ENCODE data around the gene IMP3. TPM values are rescaled to one million over a fixed set of nuclear protein-coding genes. Genes with fewer than 3 reads are reported as not detected.

The IMP3 gene
- polyA plus RNA-seq, 1 donor (not counting 4 experiments of a cell fraction or from before 2014, with no cell fraction given) = 70.4 TPM

DNA sequence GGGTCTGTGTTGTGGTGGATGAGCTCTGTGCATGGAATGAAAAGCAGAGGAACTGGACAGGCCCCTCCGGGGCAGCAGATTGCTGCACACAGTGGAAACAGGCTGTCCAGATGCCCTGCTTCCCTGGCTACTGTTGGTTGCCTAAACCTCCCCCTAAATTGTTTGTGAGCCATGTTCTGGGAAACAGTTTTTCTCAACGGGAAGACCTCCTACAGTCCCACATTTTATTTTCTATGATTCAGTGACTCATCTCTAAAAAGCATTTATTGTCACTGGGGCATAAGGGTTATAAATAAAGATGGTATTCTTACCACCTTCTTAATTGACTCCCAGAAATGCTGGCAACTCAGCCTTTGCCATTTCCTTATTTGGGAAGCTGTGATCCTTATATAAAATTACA lies 40.6 kb downstream of the IMP3 start:
- Histone ChIP-seq H2AFZ (ENCODE audit: control insufficient read depth, low read length) (no peak overlapping the region), H3K4me2 (ENCODE audit: control insufficient read depth, extremely low read depth, insufficient read depth, low read depth, low read length) (no peak overlapping the region), H3K36me3 (ENCODE audit: control insufficient read depth in 2 of 2, extremely low read depth in 1 of 2, insufficient read depth in 2 of 2, low read length in 2 of 2) (peaks cover 14 to 27% of the 10 kb centered on the region in 2 experiments), H3K9ac (ENCODE audit: control insufficient read depth, extremely low read depth, insufficient read depth, low read length) (no peak overlapping the region), H3K79me2 (ENCODE audit: control insufficient read depth, insufficient read depth, low read length) (no peaks in the 10 kb centered on the region), H4K20me1 (ENCODE audit: control insufficient read depth, extremely low read depth, insufficient read depth, low read length) (no peaks in the 10 kb centered on the region), H3K4me1 (ENCODE audit: control insufficient read depth, extremely low read depth, insufficient read depth, low read length) (no peaks in the 10 kb centered on the region), H3K4me3 (ENCODE audit: control insufficient read depth in 2 of 3, extremely low read depth in 1 of 3, insufficient read depth in 2 of 3, low read depth in 1 of 3, low read length in 3 of 3) (no peak overlapping the region), H3K9me1 (ENCODE audit: control insufficient read depth, extremely low read depth, insufficient read depth, low read length) (no peaks in the 10 kb centered on the region), H3K27ac (ENCODE audit: control insufficient read depth, insufficient read depth, low read length) (no peak overlapping the region), H3K9me3 (ENCODE audit: control insufficient read depth, low read depth, low read length) (no peaks in the 10 kb centered on the region), H3K27me3 (ENCODE audit: control insufficient read depth, extremely low read depth, insufficient read depth, low read length) (no peaks in the 10 kb centered on the region)
- DNase-seq (ENCODE audit: low read depth, low spot score) = no peak
- no peak for FAIRE-seq
- dilution Hi-C loops (cut with MboI; ENCODE audit: extremely low pct_ligation_motif_present, low sequenced_read_pairs) = no loop called here
- TF ChIP-seq EZH2 (IDR thresholded peaks at IDR 0.05; ENCODE audit: low read length) = no peak

DNA sequence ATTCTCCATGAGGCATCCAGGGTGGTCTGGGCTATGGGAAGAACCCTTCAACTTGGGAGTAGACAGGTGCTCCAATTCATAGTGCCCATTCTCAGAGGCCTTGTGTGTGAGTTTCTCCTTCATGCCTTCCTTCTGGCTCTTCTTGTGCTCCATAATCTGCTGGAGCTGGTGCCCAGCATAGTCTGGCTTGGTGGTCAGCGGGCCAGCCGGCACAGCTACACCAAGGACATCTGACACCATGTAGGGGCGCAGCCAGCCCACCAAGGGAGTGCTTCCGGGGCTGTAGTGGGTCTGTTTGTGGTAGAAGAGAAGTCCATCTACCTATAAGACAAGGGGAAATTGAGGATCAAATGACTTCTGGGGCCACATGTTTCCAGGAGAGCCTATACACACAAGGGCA lies 41.7 kb downstream of the IMP3 start:
- no peak overlapping the region for H3K27ac ChIP-seq (ENCODE audit: control insufficient read depth, insufficient read depth, low read length)
- dilution Hi-C loops (cut with MboI; ENCODE audit: extremely low pct_ligation_motif_present, low sequenced_read_pairs) = no loop called here
- no peak overlapping the region for H3K4me2 ChIP-seq (ENCODE audit: control insufficient read depth, extremely low read depth, insufficient read depth, low read depth, low read length)
- H3K79me2 ChIP-seq (ENCODE audit: control insufficient read depth, insufficient read depth, low read length) = no peaks in the 10 kb centered on the region
- no peaks in the 10 kb centered on the region for H4K20me1 ChIP-seq (ENCODE audit: control insufficient read depth, extremely low read depth, insufficient read depth, low read length)
- TF ChIP-seq, protein P1, sequence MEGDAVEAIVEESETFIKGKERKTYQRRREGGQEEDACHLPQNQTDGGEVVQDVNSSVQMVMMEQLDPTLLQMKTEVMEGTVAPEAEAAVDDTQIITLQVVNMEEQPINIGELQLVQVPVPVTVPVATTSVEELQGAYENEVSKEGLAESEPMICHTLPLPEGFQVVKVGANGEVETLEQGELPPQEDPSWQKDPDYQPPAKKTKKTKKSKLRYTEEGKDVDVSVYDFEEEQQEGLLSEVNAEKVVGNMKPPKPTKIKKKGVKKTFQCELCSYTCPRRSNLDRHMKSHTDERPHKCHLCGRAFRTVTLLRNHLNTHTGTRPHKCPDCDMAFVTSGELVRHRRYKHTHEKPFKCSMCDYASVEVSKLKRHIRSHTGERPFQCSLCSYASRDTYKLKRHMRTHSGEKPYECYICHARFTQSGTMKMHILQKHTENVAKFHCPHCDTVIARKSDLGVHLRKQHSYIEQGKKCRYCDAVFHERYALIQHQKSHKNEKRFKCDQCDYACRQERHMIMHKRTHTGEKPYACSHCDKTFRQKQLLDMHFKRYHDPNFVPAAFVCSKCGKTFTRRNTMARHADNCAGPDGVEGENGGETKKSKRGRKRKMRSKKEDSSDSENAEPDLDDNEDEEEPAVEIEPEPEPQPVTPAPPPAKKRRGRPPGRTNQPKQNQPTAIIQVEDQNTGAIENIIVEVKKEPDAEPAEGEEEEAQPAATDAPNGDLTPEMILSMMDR (optimal IDR thresholded peaks at IDR 0.05 in 1 of 3, IDR thresholded peaks at IDR 0.05 in 1 of 3, conservative IDR thresholded peaks at IDR 0.05 in 1 of 3; ENCODE audit: extremely low read depth in 1 of 3, insufficient read depth in 2 of 3, low read length in 3 of 3) = no peak
- no peak for TF ChIP-seq EZH2 (IDR thresholded peaks at IDR 0.05; ENCODE audit: low read length)
- H3K9me1 ChIP-seq (ENCODE audit: control insufficient read depth, extremely low read depth, insufficient read depth, low read length) = no peaks in the 10 kb centered on the region
- H3K9ac ChIP-seq (ENCODE audit: control insufficient read depth, extremely low read depth, insufficient read depth, low read length) = no peak overlapping the region
- H3K9me3 ChIP-seq (ENCODE audit: control insufficient read depth, low read depth, low read length) = no peaks in the 10 kb centered on the region
- H3K4me1 ChIP-seq (ENCODE audit: control insufficient read depth, extremely low read depth, insufficient read depth, low read length) = no peaks in the 10 kb centered on the region
- DNase-seq (ENCODE audit: low read depth, low spot score) (no peak), FAIRE-seq (no peak)
- H2AFZ ChIP-seq (ENCODE audit: control insufficient read depth, low read length) = no peak overlapping the region
- H3K27me3 ChIP-seq (ENCODE audit: control insufficient read depth, extremely low read depth, insufficient read depth, low read length) = no peaks in the 10 kb centered on the region
- H3K36me3 ChIP-seq (ENCODE audit: control insufficient read depth in 2 of 2, extremely low read depth in 1 of 2, insufficient read depth in 2 of 2, low read length in 2 of 2) = peaks cover 15 to 27% of the 10 kb centered on the region in 2 experiments
- H3K4me3 ChIP-seq (ENCODE audit: control insufficient read depth in 2 of 3, extremely low read depth in 1 of 3, insufficient read depth in 2 of 3, low read depth in 1 of 3, low read length in 3 of 3) = no peak overlapping the region

DNA sequence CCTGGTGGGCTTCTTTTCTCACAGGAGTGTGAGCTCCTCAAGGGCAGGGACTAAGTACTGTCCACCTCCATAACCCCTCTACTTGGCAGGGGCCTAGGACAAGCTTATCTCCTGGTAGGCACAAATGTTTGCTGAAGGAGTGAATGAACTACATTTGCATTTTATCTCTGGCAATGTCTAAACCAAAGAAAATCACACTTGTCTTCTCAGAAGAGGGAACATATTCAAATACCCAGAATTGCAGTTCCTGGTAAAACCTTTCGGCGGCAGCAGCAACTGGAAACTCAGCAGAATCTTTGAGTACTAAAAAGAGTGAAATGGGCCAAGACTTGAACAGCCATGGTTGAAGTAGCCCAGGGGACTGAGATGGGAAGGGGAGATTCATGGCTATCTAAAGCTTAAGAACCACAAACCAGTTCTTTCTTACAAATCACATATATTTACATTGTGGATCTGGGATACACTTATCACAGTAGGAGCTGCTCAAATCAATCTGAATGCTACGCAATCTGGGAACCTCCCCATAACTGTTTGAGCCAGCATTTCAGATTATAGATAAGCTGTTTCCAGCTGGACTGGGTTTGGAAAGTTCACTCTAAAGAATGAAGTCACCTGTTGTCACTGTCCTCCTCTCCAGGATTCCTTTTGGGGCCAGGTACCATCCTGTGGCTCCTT lies 42.2 kb downstream of the IMP3 start:
- no peaks in the 10 kb centered on the region for H3K9me3 ChIP-seq (ENCODE audit: control insufficient read depth, low read depth, low read length)
- peaks cover 15 to 27% of the 10 kb centered on the region in 2 experiments for H3K36me3 ChIP-seq (ENCODE audit: control insufficient read depth in 2 of 2, extremely low read depth in 1 of 2, insufficient read depth in 2 of 2, low read length in 2 of 2)
- dilution Hi-C loops (cut with MboI; ENCODE audit: extremely low pct_ligation_motif_present, low sequenced_read_pairs) = no loop called here
- no peak for FAIRE-seq
- H3K27ac ChIP-seq (ENCODE audit: control insufficient read depth, insufficient read depth, low read length) = no peak overlapping the region
- H3K79me2 ChIP-seq (ENCODE audit: control insufficient read depth, insufficient read depth, low read length) = no peaks in the 10 kb centered on the region
- TF ChIP-seq, protein P1 (optimal IDR thresholded peaks at IDR 0.05 in 1 of 3, IDR thresholded peaks at IDR 0.05 in 1 of 3, conservative IDR thresholded peaks at IDR 0.05 in 1 of 3; ENCODE audit: extremely low read depth in 1 of 3, insufficient read depth in 2 of 3, low read length in 3 of 3) = peak; percentile 18 to 43 (median 43)
- no peak for TF ChIP-seq EZH2 (IDR thresholded peaks at IDR 0.05; ENCODE audit: low read length)
- no peak for DNase-seq (ENCODE audit: low read depth, low spot score)
- no peak overlapping the region for H3K4me3 ChIP-seq (ENCODE audit: control insufficient read depth in 2 of 3, extremely low read depth in 1 of 3, insufficient read depth in 2 of 3, low read depth in 1 of 3, low read length in 3 of 3)
- H3K9me1 ChIP-seq (ENCODE audit: control insufficient read depth, extremely low read depth, insufficient read depth, low read length) = no peaks in the 10 kb centered on the region
- H4K20me1 ChIP-seq (ENCODE audit: control insufficient read depth, extremely low read depth, insufficient read depth, low read length) = no peaks in the 10 kb centered on the region
- H3K9ac ChIP-seq (ENCODE audit: control insufficient read depth, extremely low read depth, insufficient read depth, low read length) = no peak overlapping the region
- no peaks in the 10 kb centered on the region for H3K4me1 ChIP-seq (ENCODE audit: control insufficient read depth, extremely low read depth, insufficient read depth, low read length)
- no peaks in the 10 kb centered on the region for H3K27me3 ChIP-seq (ENCODE audit: control insufficient read depth, extremely low read depth, insufficient read depth, low read length)
- no peak overlapping the region for H3K4me2 ChIP-seq (ENCODE audit: control insufficient read depth, extremely low read depth, insufficient read depth, low read depth, low read length)
- H2AFZ ChIP-seq (ENCODE audit: control insufficient read depth, low read length) = no peak overlapping the region
